CD14-positive monocyte (primary cell): ENCODE measurements around the gene EPM2A. TPM values are rescaled to one million over a fixed set of nuclear protein-coding genes. Genes with fewer than 3 reads are reported as not detected.

Experiments
- DNase-seq, 3 donors: peaks; one replicate each; pipeline ENCODE4 v3.0.0-alpha.2; 2011 to 2022
- H2AFZ ChIP-seq: 2 replicates; pipeline ENCODE4 v1.6.0; 2012; ENCODE audit warnings: mild to moderate bottlenecking, low read depth, low read length, inconsistent platforms; ENCODE audit not compliant: insufficient read depth, poor library complexity, severe bottlenecking
- H3K27ac ChIP-seq, 2 donors: 1 replicate in 1 of 2; 2 replicates in 1 of 2; pipeline ENCODE4 v1.5.1; 2012 to 2013; ENCODE audit warnings: low read length in 2 of 2, control low read depth in 1 of 2, inconsistent platforms in 1 of 2, low read depth in 1 of 2, mild to moderate bottlenecking in 1 of 2
- H3K27me3 ChIP-seq, 2 donors: one replicate each; pipeline versions ENCODE4 v1.6.0 to v1.6.1; 2011 to 2013; ENCODE audit warnings: low read length in 2 of 2; ENCODE audit not compliant: control insufficient read depth in 2 of 2, insufficient read depth in 2 of 2
- H3K36me3 ChIP-seq, 2 donors: replicated peaks in 1 of 2; 1 replicate in 1 of 2; 2 replicates in 1 of 2; pipeline versions ENCODE4 v1.5.1 to v1.6.1; 2012 to 2013; ENCODE audit warnings: low read length in 2 of 2, control low read depth in 1 of 2, inconsistent platforms in 1 of 2, mild to moderate bottlenecking in 1 of 2; ENCODE audit not compliant: insufficient read depth in 2 of 2, control insufficient read depth in 1 of 2
- H3K4me1 ChIP-seq, 2 donors: 1 replicate in 1 of 2; 2 replicates in 1 of 2; pipeline versions ENCODE4 v1.5.1 to v1.6.1; 2012 to 2013; ENCODE audit warnings: low read length in 2 of 2, control low read depth in 1 of 2, inconsistent platforms in 1 of 2, mild to moderate bottlenecking in 1 of 2, moderate library complexity in 1 of 2; ENCODE audit not compliant: insufficient read depth in 2 of 2, control insufficient read depth in 1 of 2
- H3K4me2 ChIP-seq: replicated peaks from 2 replicates; pipeline ENCODE3; 2012; ENCODE audit warnings: low read length, moderate library complexity, mild to moderate bottlenecking; ENCODE audit not compliant: poor library complexity, severe bottlenecking; ENCODE audit errors: extremely low read depth
- H3K4me3 ChIP-seq, 3 experiments: fragments of 200-600 bp in 1 of 3; sonication (generic) in 1 of 3; replicated peaks in 1 of 3; 1 replicate in 2 of 3; 2 replicates in 1 of 3; pipeline ENCODE4 v1.5.1; 2011 to 2013; ENCODE audit warnings: low read length in 3 of 3, mild to moderate bottlenecking in 3 of 3, control low read depth in 2 of 3, low read depth in 2 of 3, inconsistent platforms in 1 of 3, moderate library complexity in 1 of 3
- H3K79me2 ChIP-seq: 2 replicates; pipeline ENCODE4 v1.6.0; 2012; ENCODE audit warnings: mild to moderate bottlenecking, control low read depth, inconsistent platforms, low read length, moderate library complexity; ENCODE audit not compliant: insufficient read depth
- H3K9ac ChIP-seq: 2 replicates; pipeline ENCODE4 v1.6.0; 2017; ENCODE audit warnings: low read length, mild to moderate bottlenecking; ENCODE audit not compliant: insufficient read depth, poor library complexity, severe bottlenecking
- H3K9me3 ChIP-seq, 2 donors: replicated peaks in 1 of 2; 1 replicate in 1 of 2; 2 replicates in 1 of 2; pipeline versions ENCODE4 v1.5.1 to v1.6.1; 2012 to 2013; ENCODE audit warnings: low read length in 2 of 2, control low read depth in 1 of 2; ENCODE audit not compliant: control insufficient read depth in 1 of 2, insufficient read depth in 1 of 2
- H4K20me1 ChIP-seq: 2 replicates; pipeline ENCODE4 v1.6.0; 2012; ENCODE audit warnings: mild to moderate bottlenecking, low read length, control low read depth, moderate library complexity; ENCODE audit not compliant: insufficient read depth
- H3K27ac Mint-ChIP-seq, 7 donors: one replicate each; pipeline ENCODE4 v1.8.0; 2020; ENCODE audit warnings: mild to moderate bottlenecking in 7 of 7, mixed read lengths in 7 of 7, moderate library complexity in 6 of 7, inconsistent platforms in 2 of 7
- H3K27me3 Mint-ChIP-seq, 3 donors: one replicate each; pipeline ENCODE4 v1.8.0; 2021 to 2022; ENCODE audit warnings: low read depth in 3 of 3, mild to moderate bottlenecking in 3 of 3, mixed read lengths in 3 of 3, moderate library complexity in 3 of 3, inconsistent platforms in 1 of 3
- H3K36me3 Mint-ChIP-seq, 2 donors: one replicate each; pipeline ENCODE4 v1.8.0; 2020; ENCODE audit warnings: mixed read lengths in 2 of 2, inconsistent platforms in 1 of 2, mild to moderate bottlenecking in 1 of 2
- H3K4me1 Mint-ChIP-seq: one replicate; pipeline ENCODE4 v1.8.0; 2020; ENCODE audit warnings: mild to moderate bottlenecking, mixed read lengths
- H3K4me3 Mint-ChIP-seq, 2 donors: one replicate each; pipeline ENCODE4 v1.8.0; 2020; ENCODE audit warnings: mild to moderate bottlenecking in 2 of 2, mixed read lengths in 2 of 2, moderate library complexity in 1 of 2
- H3K9me3 Mint-ChIP-seq, 7 donors: one replicate each; pipeline ENCODE4 v1.8.0; 2020 to 2022; ENCODE audit warnings: mixed read lengths in 7 of 7, mild to moderate bottlenecking in 6 of 7, moderate library complexity in 6 of 7, inconsistent platforms in 2 of 7
- WGBS: methylation state at CpG from one replicate; pipeline ENCODE4 v1.1.5; 2013; ENCODE audit warnings: missing lambda C conversion rate; ENCODE audit not compliant: insufficient coverage; 5-methylcytosine and 5-hydroxymethylcytosine counted together
- intact Hi-C, 2 donors: fragments of 100-400 bp; cut with micrococcal nuclease; formaldehyde crosslinking; loops; one replicate each; pipeline versions ENCODE4 v1.15.0 to v1.15.1; 2023
- polyA plus RNA-seq, 3 donors: library from polyadenylated mRNA; depleted of rRNA in 1 of 3; unstranded in 2 of 3; stranded (reverse) in 1 of 3; fragments of 300-500 nt in 2 of 3; fragments of >200 nt in 1 of 3; fragmentation: Illumina TruSeq in 2 of 3; gene quantifications; 1 replicate in 2 of 3; 2 replicates in 1 of 3; pipeline ENCODE4 v1.2.3, GENCODE V29; 2012 to 2021
- TF ChIP-seq, protein P1 (sequence below): fragments of 200-600 bp; IDR thresholded peaks from one replicate; pipeline ENCODE4 v1.8.0; 2022; ENCODE audit warnings: antibody characterized with exemption, mild to moderate bottlenecking

EPM2A gene
- polyA plus RNA-seq, 3 donors, result 2.5 to 4.1 (median 3.2) TPM

DNA sequence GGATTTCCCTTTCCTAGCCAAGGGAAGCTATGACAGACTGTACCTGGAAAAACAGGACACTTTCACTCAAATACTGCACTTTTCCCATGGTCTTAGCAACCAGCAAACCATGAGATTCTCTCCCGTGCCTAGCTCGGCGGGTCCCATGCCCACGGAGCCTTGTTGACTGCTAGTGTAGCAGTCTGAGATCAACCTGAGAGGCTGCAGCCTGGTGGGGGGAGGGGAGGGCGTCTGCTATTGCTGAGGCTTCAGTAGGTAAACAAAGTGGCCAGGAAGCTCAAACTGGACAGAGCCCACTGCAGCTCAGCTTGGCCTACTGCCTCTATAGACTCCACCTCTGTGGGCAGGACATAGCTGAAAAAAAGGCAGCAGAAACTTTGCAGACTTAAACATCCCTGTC is 61.8 kb downstream of the EPM2A start:
- Histone ChIP-seq H3K36me3 (no peaks in the 10 kb centered on the region), H3K9me3 (peaks cover 0 to 6% of the 10 kb centered on the region in 2 donors), H4K20me1 (no peaks in the 10 kb centered on the region), H3K9ac (no peak overlapping the region), H2AFZ (no peak overlapping the region), H3K27ac (no peak overlapping the region), H3K79me2 (no peaks in the 10 kb centered on the region), H3K4me1 (no peaks in the 10 kb centered on the region), H3K27me3 (no peaks in the 10 kb centered on the region), H3K4me3 (no peak overlapping the region), H3K4me2 (no peak overlapping the region)
- H3K27me3 Mint-ChIP-seq, result peaks cover 0 to 2% (median 0%) of the 10 kb centered on the region in 3 donors
- peaks cover 2 to 23% (median 10%) of the 10 kb centered on the region in 7 donors for H3K9me3 Mint-ChIP-seq
- TF ChIP-seq, protein P1, sequence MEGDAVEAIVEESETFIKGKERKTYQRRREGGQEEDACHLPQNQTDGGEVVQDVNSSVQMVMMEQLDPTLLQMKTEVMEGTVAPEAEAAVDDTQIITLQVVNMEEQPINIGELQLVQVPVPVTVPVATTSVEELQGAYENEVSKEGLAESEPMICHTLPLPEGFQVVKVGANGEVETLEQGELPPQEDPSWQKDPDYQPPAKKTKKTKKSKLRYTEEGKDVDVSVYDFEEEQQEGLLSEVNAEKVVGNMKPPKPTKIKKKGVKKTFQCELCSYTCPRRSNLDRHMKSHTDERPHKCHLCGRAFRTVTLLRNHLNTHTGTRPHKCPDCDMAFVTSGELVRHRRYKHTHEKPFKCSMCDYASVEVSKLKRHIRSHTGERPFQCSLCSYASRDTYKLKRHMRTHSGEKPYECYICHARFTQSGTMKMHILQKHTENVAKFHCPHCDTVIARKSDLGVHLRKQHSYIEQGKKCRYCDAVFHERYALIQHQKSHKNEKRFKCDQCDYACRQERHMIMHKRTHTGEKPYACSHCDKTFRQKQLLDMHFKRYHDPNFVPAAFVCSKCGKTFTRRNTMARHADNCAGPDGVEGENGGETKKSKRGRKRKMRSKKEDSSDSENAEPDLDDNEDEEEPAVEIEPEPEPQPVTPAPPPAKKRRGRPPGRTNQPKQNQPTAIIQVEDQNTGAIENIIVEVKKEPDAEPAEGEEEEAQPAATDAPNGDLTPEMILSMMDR, result no peak
- H3K4me1 Mint-ChIP-seq, result no peaks in the 10 kb centered on the region
- intact Hi-C loops, result no loop called here
- no peak overlapping the region for H3K4me3 Mint-ChIP-seq
- no peak for DNase-seq
- no peak overlapping the region for H3K27ac Mint-ChIP-seq
- H3K36me3 Mint-ChIP-seq, result peaks cover 13 to 35% of the 10 kb centered on the region in 2 donors
- 83% methylated on average over 1 of the region's 5 CpGs for WGBS

DNA sequence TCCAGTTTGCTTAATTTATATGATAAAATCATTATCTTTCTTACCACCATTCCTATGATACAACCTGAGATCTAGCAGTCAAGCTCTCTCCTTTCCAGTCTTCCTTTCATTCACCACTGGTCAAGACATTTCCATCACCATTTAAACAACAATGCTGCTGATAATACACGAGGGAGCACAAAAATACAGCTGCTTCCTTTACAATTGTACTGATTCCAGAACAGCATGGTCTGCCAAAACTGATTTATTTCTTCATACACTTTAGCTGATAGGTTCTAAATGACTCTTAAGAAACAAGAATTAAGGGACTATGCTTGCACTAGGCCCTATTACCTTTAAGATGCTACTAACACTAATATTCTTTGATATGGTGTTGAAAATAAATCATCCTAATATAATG is 65.0 kb downstream of the EPM2A start:
- Mint-ChIP-seq H3K27me3 (peaks cover 0 to 2% (median 0%) of the 10 kb centered on the region in 3 donors), H3K9me3 (peaks cover 0 to 13% (median 5%) of the 10 kb centered on the region in 7 donors), H3K4me1 (no peaks in the 10 kb centered on the region), H3K36me3 (peaks cover 10 to 27% of the 10 kb centered on the region in 2 donors), H3K4me3 (no peak overlapping the region), H3K27ac (no peak overlapping the region)
- Histone ChIP-seq H3K79me2 (no peaks in the 10 kb centered on the region), H3K36me3 (no peaks in the 10 kb centered on the region), H3K4me2 (no peak overlapping the region), H4K20me1 (no peaks in the 10 kb centered on the region), H3K9ac (no peak overlapping the region), H3K27me3 (no peaks in the 10 kb centered on the region), H2AFZ (no peak overlapping the region), H3K4me1 (no peaks in the 10 kb centered on the region), H3K4me3 (no peak overlapping the region), H3K9me3 (peaks cover 0 to 6% of the 10 kb centered on the region in 2 donors), H3K27ac (no peak overlapping the region)
- no CpG with 5 or more reads among the region's 1 CpG for WGBS
- TF ChIP-seq, protein P1, result no peak
- intact Hi-C loops, result no loop called here
- DNase-seq, result no peak
